Measurements from ENCODE around the gene CRB3. TPM values are rescaled to one million over a fixed set of nuclear protein-coding genes. Genes with fewer than 3 reads are reported as not detected.

Gene CRB3
- total and polyA plus RNA-seq, 2 of the 13 experiments (the other 11 are each of a cell fraction or from before 2014, with no cell fraction given) = 10.6 to 25.6 TPM

DNA sequence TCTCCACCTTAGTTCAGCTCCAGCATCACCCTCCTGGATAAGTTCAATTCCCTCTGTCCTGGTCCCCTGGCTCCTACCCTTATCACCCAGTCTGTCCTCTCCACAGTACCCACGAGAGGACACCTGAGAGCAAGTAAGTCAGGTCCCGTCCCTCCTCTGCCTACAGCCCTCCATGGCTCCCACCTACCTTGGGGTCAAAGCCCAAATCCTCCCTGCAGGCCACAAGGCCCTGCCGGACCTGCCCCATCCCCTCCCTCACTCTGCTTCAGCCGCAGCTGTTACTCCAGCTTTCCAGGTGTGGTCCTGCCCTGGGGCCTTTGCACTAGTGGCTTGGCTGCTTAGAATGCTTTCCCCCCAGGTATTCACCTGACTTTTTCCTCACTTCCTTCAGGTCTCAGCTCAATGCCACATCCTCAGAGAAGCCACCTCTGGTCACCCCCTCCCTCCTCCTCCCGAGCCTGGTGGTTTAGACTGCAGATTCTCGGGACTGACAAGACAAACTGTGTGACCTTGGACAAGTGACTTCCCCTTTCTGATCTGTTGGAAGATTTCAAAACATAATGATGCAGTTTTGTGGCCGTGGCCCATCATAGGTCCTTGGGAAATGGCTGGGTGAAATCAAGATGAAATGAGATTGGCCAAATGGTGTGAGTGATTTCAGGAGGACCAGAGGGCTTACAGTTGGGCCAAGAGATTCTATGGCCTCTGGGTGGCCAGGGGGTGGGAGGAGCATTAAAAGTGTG is 34.4 kb downstream of the CRB3 start:
- ChIA-PET POLR2A (no interaction called here), CTCF (ENCODE audit: low intra/inter-chr PET ratio, low total read pairs) (no interaction called here)
- no peak overlapping the region for H3K4me3 ChIP-seq (replicated peaks in 1 of 3; ENCODE audit: insufficient read depth in 1 of 3, low read depth in 2 of 3, low read length in 3 of 3)
- H3K79me2 ChIP-seq (ENCODE audit: insufficient read depth, low read length) = no peaks in the 10 kb centered on the region
- no peaks in the 10 kb centered on the region for H3K36me3 ChIP-seq (replicated peaks in 1 of 2; ENCODE audit: control insufficient read depth in 1 of 2, insufficient read depth in 2 of 2, low read length in 2 of 2)
- no peak overlapping the region for H3K9ac ChIP-seq (ENCODE audit: insufficient read depth, low read depth, low read length)
- peaks cover 3 to 34% of the 10 kb centered on the region in 2 experiments for H3K27me3 ChIP-seq (ENCODE audit: control insufficient read depth in 1 of 2, insufficient read depth in 2 of 2, low read length in 2 of 2)
- in situ Hi-C loops (cut with HindIII; ENCODE audit: extremely low pct_ligation_motif_present, low pct_unique_long_range_greater_than_20kb) (no loop called here), intact Hi-C loops (cut with micrococcal nuclease; ENCODE audit: unreplicated experiment) (no loop called here)
- H3K27ac ChIP-seq (ENCODE audit: extremely low read length, insufficient read depth, low read length) = no peak overlapping the region
- H3K9me3 ChIP-seq (ENCODE audit: low read length) = no peaks in the 10 kb centered on the region
- no peak for ATAC-seq
- H3K4me1 ChIP-seq (ENCODE audit: insufficient read depth, low read length) = no peaks in the 10 kb centered on the region
- no peak overlapping the region for H2AFZ ChIP-seq (ENCODE audit: low read length)
- no peak for DNase-seq (ENCODE audit: low spot score)
- H4K20me1 ChIP-seq (ENCODE audit: insufficient read depth, low read length) = no peaks in the 10 kb centered on the region
- 33% methylated on average over 7 of the region's 7 CpGs for WGBS (ENCODE audit: low lambda C conversion rate)
- no TSS peak for BruUV-seq (replicated peaks)
- no peak for FAIRE-seq
- no peak overlapping the region for H3K4me2 ChIP-seq (ENCODE audit: low read depth, low read length)
- no peak for TF ChIP-seq SMARCC2 (IDR thresholded peaks at IDR 0.05)
- no peak for TF ChIP-seq ZNF274 (CRISPR knock-in tag; IDR thresholded peaks at IDR 0.05)
- no peak for TF ChIP-seq MED8 (CRISPR knock-in tag; IDR thresholded peaks at IDR 0.05; ENCODE audit: insufficient replicate concordance)
- TF ChIP-seq ZNF883 (CRISPR knock-in tag; IDR thresholded peaks at IDR 0.05; ENCODE audit: not compliant biosample characterization) = no peak
- TF ChIP-seq, protein P1, sequence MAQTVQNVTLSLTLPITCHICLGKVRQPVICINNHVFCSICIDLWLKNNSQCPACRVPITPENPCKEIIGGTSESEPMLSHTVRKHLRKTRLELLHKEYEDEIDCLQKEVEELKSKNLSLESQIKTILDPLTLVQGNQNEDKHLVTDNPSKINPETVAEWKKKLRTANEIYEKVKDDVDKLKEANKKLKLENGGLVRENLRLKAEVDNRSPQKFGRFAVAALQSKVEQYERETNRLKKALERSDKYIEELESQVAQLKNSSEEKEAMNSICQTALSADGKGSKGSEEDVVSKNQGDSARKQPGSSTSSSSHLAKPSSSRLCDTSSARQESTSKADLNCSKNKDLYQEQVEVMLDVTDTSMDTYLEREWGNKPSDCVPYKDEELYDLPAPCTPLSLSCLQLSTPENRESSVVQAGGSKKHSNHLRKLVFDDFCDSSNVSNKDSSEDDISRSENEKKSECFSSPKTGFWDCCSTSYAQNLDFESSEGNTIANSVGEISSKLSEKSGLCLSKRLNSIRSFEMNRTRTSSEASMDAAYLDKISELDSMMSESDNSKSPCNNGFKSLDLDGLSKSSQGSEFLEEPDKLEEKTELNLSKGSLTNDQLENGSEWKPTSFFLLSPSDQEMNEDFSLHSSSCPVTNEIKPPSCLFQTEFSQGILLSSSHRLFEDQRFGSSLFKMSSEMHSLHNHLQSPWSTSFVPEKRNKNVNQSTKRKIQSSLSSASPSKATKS (CRISPR knock-in tag; IDR thresholded peaks at IDR 0.05) = no peak
- TF ChIP-seq KMT2B (CRISPR knock-in tag; IDR thresholded peaks at IDR 0.05) = no peak
- TF ChIP-seq, protein P2, sequence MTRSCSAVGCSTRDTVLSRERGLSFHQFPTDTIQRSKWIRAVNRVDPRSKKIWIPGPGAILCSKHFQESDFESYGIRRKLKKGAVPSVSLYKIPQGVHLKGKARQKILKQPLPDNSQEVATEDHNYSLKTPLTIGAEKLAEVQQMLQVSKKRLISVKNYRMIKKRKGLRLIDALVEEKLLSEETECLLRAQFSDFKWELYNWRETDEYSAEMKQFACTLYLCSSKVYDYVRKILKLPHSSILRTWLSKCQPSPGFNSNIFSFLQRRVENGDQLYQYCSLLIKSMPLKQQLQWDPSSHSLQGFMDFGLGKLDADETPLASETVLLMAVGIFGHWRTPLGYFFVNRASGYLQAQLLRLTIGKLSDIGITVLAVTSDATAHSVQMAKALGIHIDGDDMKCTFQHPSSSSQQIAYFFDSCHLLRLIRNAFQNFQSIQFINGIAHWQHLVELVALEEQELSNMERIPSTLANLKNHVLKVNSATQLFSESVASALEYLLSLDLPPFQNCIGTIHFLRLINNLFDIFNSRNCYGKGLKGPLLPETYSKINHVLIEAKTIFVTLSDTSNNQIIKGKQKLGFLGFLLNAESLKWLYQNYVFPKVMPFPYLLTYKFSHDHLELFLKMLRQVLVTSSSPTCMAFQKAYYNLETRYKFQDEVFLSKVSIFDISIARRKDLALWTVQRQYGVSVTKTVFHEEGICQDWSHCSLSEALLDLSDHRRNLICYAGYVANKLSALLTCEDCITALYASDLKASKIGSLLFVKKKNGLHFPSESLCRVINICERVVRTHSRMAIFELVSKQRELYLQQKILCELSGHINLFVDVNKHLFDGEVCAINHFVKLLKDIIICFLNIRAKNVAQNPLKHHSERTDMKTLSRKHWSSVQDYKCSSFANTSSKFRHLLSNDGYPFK (CRISPR knock-in tag; IDR thresholded peaks at IDR 0.05; ENCODE audit: borderline replicate concordance) = no peak
- TF ChIP-seq, protein P3, sequence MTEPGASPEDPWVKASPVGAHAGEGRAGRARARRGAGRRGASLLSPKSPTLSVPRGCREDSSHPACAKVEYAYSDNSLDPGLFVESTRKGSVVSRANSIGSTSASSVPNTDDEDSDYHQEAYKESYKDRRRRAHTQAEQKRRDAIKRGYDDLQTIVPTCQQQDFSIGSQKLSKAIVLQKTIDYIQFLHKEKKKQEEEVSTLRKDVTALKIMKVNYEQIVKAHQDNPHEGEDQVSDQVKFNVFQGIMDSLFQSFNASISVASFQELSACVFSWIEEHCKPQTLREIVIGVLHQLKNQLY (CRISPR knock-in tag; IDR thresholded peaks at IDR 0.05) = no peak
- TF ChIP-seq CBX2 (IDR thresholded peaks at IDR 0.05; ENCODE audit: low read depth, low read length) = no peak
- TF ChIP-seq CBX2 (CRISPR knock-in tag; IDR thresholded peaks at IDR 0.05; ENCODE audit: low read depth) = no peak
- TF ChIP-seq REL (CRISPR knock-in tag; conservative IDR thresholded peaks at IDR 0.05) = no peak

Data from HepG2 (cell line).